Trophoblast cell (in vitro differentiated cells and primary cell): ENCODE data around the gene TMEM132C.

Experiments
- DNase-seq, 2 donors: peaks; one replicate each; pipeline ENCODE4 v3.0.0-alpha.2; 2016
- H2AFZ ChIP-seq: 2 replicates; pipeline ENCODE4 v1.6.1; 2013; ENCODE audit warnings: low read length, moderate library complexity, mild to moderate bottlenecking; ENCODE audit not compliant: insufficient read depth, poor library complexity
- H2AK5ac ChIP-seq: 2 replicates; pipeline ENCODE4 v1.6.1; 2013; ENCODE audit warnings: mild to moderate bottlenecking, low read length
- H2BK120ac ChIP-seq: 2 replicates; pipeline ENCODE4 v1.6.1; 2013; ENCODE audit warnings: low read length, mild to moderate bottlenecking, moderate library complexity; ENCODE audit not compliant: insufficient read depth, poor library complexity
- H2BK12ac ChIP-seq: 2 replicates; pipeline ENCODE4 v1.6.1; 2013; ENCODE audit warnings: mild to moderate bottlenecking, low read length, moderate library complexity
- H2BK5ac ChIP-seq: 2 replicates; pipeline ENCODE4 v1.6.1; 2013; ENCODE audit warnings: low read length, low read depth, moderate library complexity, mild to moderate bottlenecking; ENCODE audit not compliant: poor library complexity
- H3K14ac ChIP-seq: 2 replicates; pipeline ENCODE4 v1.6.1; 2013; ENCODE audit warnings: mild to moderate bottlenecking, low read length
- H3K18ac ChIP-seq: 2 replicates; pipeline ENCODE4 v1.6.1; 2013; ENCODE audit warnings: mild to moderate bottlenecking, low read length
- H3K23ac ChIP-seq: 2 replicates; pipeline ENCODE4 v1.6.1; 2013; ENCODE audit warnings: low read length
- H3K27ac ChIP-seq: 2 replicates; pipeline ENCODE4 v1.5.1; 2013; ENCODE audit warnings: low read depth, mild to moderate bottlenecking, inconsistent platforms, low read length, moderate library complexity
- H3K27me3 ChIP-seq: 2 replicates; pipeline ENCODE4 v1.6.1; 2013; ENCODE audit warnings: inconsistent platforms, mild to moderate bottlenecking, low read length, moderate library complexity; ENCODE audit not compliant: insufficient read depth
- H3K36me3 ChIP-seq, 2 experiments: 1 replicate in 1 of 2; 2 replicates in 1 of 2; pipeline ENCODE4 v1.6.1; 2013; ENCODE audit warnings: low read length in 2 of 2, mild to moderate bottlenecking in 2 of 2, moderate library complexity in 1 of 2; ENCODE audit not compliant: insufficient read depth in 2 of 2, control insufficient read depth in 1 of 2
- H3K4ac ChIP-seq: 2 replicates; pipeline ENCODE4 v1.6.1; 2013; ENCODE audit warnings: low read depth, mild to moderate bottlenecking, low read length, moderate library complexity
- H3K4me1 ChIP-seq, 2 experiments: 1 replicate in 1 of 2; 2 replicates in 1 of 2; pipeline ENCODE4 v1.6.1; 2013; ENCODE audit warnings: low read length in 2 of 2, mild to moderate bottlenecking in 2 of 2, moderate library complexity in 1 of 2; ENCODE audit not compliant: insufficient read depth in 2 of 2, control insufficient read depth in 1 of 2
- H3K4me2 ChIP-seq: 2 replicates; pipeline ENCODE4 v1.6.1; 2013; ENCODE audit warnings: inconsistent platforms, mild to moderate bottlenecking, low read length, moderate library complexity
- H3K4me3 ChIP-seq: 2 replicates; pipeline ENCODE4 v1.5.1; 2013; ENCODE audit warnings: mild to moderate bottlenecking, low read depth, low read length, inconsistent platforms
- H3K79me1 ChIP-seq: one replicate; pipeline ENCODE4 v1.6.1; 2013; ENCODE audit warnings: low read length
- H3K79me2 ChIP-seq: 2 replicates; pipeline ENCODE4 v1.6.1; 2013; ENCODE audit warnings: low read length, mild to moderate bottlenecking; ENCODE audit not compliant: control insufficient read depth, insufficient read depth, poor library complexity
- H3K9ac ChIP-seq: 2 replicates; pipeline ENCODE4 v1.6.1; 2013; ENCODE audit warnings: mild to moderate bottlenecking, low read length
- H3K9me3 ChIP-seq: 2 replicates; pipeline ENCODE4 v1.6.1; 2013; ENCODE audit warnings: low read depth, mild to moderate bottlenecking, control low read depth, inconsistent platforms, low read length; ENCODE audit not compliant: insufficient read depth
- H4K12ac ChIP-seq: 2 replicates; pipeline ENCODE4 v1.6.1; 2013; ENCODE audit warnings: low read depth, mild to moderate bottlenecking, low read length, moderate library complexity
- H4K8ac ChIP-seq: 2 replicates; pipeline ENCODE4 v1.6.1; 2013; ENCODE audit warnings: low read depth, mild to moderate bottlenecking, low read length, moderate library complexity
- H4K91ac ChIP-seq: one replicate; pipeline ENCODE4 v1.6.1; 2013; ENCODE audit warnings: low read depth, mild to moderate bottlenecking, low read length, moderate library complexity
- WGBS: extraction: QIAGEN DNeasy Blood & Tissue Kit; methylation state at CpG from one replicate; pipeline ENCODE4 v1.1.7; 2013; ENCODE audit warnings: missing lambda C conversion rate; ENCODE audit not compliant: insufficient read length, insufficient coverage; ENCODE audit errors: extremely low coverage; 5-methylcytosine and 5-hydroxymethylcytosine counted together

Gene TMEM132C

DNA sequence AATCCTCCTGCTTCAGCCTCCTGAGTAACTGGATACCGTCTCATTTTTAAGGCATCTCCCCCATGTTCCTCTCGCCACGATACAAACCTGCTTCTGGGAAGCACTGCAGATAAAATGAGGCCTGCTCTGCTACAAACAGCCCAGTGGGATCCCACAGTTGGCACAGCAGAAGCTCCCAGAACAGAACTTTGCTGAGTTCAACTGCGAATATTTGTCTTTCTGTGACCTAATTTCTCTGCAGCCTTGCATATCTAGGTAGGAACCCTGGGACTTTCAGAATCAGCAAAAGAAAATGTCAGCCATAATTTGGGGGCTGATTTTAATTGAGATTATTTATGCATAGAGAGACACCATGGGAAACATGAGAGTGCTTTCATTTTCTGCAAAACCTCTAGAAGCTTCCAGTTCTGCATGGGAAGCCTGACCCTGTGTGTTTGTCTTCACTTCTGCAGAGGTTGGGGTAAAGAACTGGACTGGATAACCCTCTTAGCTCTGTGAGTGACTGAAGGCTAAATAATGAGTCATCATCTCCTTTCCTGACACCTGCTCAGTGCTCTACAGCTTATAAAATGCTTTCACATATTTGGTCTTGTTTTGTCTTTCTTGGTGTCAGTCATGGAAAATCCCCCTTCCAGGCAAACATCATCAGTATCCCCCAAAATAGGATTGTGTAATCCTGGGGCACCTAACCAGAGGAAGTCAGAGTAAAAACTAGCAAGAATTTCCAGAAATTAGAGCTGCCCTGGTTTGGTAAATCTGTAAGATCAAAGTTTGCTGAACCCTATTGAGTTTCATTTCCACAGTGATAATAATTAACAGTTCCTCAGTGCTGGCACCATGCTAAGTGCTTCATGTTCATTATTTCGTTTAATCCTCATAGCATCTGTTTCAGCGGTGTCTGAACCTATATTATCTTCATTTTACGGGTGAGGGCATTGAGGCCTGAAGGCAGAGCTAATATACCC, 371.0 kb downstream of the TMEM132C start:
- no peak overlapping the region for H2BK12ac ChIP-seq
- no peaks in the 10 kb centered on the region for H3K4me1 ChIP-seq
- no peak for DNase-seq
- H2BK120ac ChIP-seq = no peak overlapping the region
- no peaks in the 10 kb centered on the region for H3K79me2 ChIP-seq
- H4K8ac ChIP-seq = no peak overlapping the region
- H4K12ac ChIP-seq = no peak overlapping the region
- H3K79me1 ChIP-seq = no peaks in the 10 kb centered on the region
- H3K4me2 ChIP-seq = no peak overlapping the region
- no peak overlapping the region for H4K91ac ChIP-seq
- H3K36me3 ChIP-seq = no peaks in the 10 kb centered on the region
- no peak overlapping the region for H3K4ac ChIP-seq
- no peak overlapping the region for H3K27ac ChIP-seq
- no CpG with 5 or more reads among the region's 7 CpGs for WGBS
- no peaks in the 10 kb centered on the region for H3K27me3 ChIP-seq
- no peak overlapping the region for H2BK5ac ChIP-seq
- H2AK5ac ChIP-seq = no peak overlapping the region
- H3K14ac ChIP-seq = no peak overlapping the region
- H3K9me3 ChIP-seq = peaks cover 5% of the 10 kb centered on the region
- no peak overlapping the region for H3K18ac ChIP-seq
- H2AFZ ChIP-seq = no peak overlapping the region
- no peak overlapping the region for H3K4me3 ChIP-seq
- no peak overlapping the region for H3K9ac ChIP-seq
- no peak overlapping the region for H3K23ac ChIP-seq

DNA sequence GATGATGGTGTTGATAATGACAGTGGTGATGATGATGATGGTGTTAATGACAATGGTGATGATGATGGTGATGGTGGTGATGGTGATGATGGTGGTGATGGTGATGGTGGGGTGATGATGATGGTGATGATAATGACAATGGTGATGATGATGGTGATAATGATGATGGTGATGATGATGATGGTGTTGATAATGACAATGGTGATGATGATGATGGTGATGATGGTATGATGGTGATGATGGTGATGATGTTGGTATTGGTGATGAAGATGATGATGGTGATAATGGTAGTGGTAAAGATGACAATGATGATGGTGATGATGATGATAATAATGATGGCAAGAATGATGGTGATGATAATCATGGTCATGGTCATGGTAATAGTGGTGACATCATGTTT, 372.1 kb downstream of the TMEM132C start:
- Histone ChIP-seq H2AFZ (no peak overlapping the region), H3K18ac (no peak overlapping the region), H2BK12ac (no peak overlapping the region), H4K8ac (no peak overlapping the region), H3K4ac (no peak overlapping the region), H3K27ac (no peak overlapping the region), H3K27me3 (no peaks in the 10 kb centered on the region), H3K9ac (no peak overlapping the region), H3K79me1 (no peaks in the 10 kb centered on the region), H3K79me2 (no peaks in the 10 kb centered on the region), H3K4me1 (no peaks in the 10 kb centered on the region), H3K4me3 (no peak overlapping the region), H4K12ac (no peak overlapping the region), H3K36me3 (no peaks in the 10 kb centered on the region), H2BK5ac (no peak overlapping the region), H3K4me2 (no peak overlapping the region), H3K9me3 (peaks cover 3% of the 10 kb centered on the region), H2AK5ac (no peak overlapping the region), H3K23ac (no peak overlapping the region), H2BK120ac (no peak overlapping the region), H4K91ac (no peak overlapping the region), H3K14ac (no peak overlapping the region)
- no peak for DNase-seq

DNA sequence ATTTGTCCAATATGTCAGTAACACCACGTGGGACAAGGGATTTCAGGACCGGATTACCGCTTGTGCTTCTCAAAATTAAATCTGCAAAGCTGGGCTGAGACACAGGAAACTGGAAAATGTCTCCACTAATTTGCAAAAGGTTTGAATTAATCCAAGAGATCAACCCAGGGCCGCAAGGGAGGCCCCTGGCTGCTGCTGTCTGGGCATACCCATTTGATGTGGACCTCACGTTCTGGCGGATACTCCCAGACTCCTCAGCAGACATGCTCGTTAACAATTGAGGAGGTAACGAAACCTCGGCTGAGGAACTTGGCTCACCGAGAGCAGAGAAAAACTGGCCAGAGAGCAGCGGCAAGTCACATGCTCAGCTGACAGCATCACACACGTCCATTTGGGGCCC, 376.2 kb downstream of the TMEM132C start:
- H3K18ac ChIP-seq = no peak overlapping the region
- no peak overlapping the region for H2AFZ ChIP-seq

DNA sequence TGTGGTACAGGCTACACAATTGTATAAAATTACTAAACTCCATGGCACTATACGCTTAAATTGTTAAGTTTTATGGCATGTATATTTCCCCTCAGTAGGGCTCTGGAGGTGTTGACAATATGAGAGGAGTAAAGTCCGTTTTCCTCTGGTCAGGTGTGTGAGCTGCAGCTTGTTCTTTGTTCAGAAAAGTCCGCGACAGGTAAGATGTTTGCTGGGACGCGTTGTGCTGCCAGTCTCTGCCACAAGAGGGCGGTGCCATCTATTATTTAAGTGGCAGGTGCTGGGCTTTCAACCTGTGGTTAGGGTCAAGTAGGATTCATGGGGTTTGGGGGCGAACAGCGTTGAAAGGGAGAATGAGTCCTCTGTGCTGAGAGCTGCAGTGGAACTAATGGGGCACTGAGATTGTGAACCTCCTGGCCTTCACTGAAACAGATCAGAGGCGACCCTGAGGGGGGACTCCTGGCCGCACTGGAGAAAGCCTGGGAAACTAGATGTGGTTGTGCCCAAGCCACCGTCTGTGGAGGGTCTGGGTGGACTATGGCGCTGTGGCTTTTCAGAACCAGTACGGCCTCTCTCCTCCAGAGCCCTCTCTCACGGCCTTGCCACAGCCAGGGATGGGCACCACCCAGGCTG, 377.8 kb downstream of the TMEM132C start:
- no peak for DNase-seq
- no peaks in the 10 kb centered on the region for H3K79me1 ChIP-seq
- no peak overlapping the region for H2BK12ac ChIP-seq
- H2BK5ac ChIP-seq = no peak overlapping the region
- no peak overlapping the region for H3K4me2 ChIP-seq
- no peaks in the 10 kb centered on the region for H3K36me3 ChIP-seq
- no peak overlapping the region for H3K4me3 ChIP-seq
- no peak overlapping the region for H4K91ac ChIP-seq
- no peaks in the 10 kb centered on the region for H3K4me1 ChIP-seq
- H3K4ac ChIP-seq = no peak overlapping the region
- no peak overlapping the region for H2AK5ac ChIP-seq
- H4K8ac ChIP-seq = no peak overlapping the region
- H2BK120ac ChIP-seq = no peak overlapping the region
- no peak overlapping the region for H4K12ac ChIP-seq
- H3K79me2 ChIP-seq = no peaks in the 10 kb centered on the region
- no peaks in the 10 kb centered on the region for H3K27me3 ChIP-seq
- H3K23ac ChIP-seq = no peak overlapping the region
- no peak overlapping the region for H3K14ac ChIP-seq
- H3K9me3 ChIP-seq = peaks cover 9% of the 10 kb centered on the region
- H3K9ac ChIP-seq = no peak overlapping the region
- H3K18ac ChIP-seq = no peak overlapping the region
- no peak overlapping the region for H3K27ac ChIP-seq
- no CpG with 5 or more reads among the region's 15 CpGs for WGBS
- no peak overlapping the region for H2AFZ ChIP-seq

More for the DNA sequence above, 376.2 kb downstream of the TMEM132C start:
- H2AK5ac ChIP-seq = no peak overlapping the region
- H3K27ac ChIP-seq = no peak overlapping the region
- WGBS = no CpG with 5 or more reads among the region's 12 CpGs
- no peaks in the 10 kb centered on the region for H3K4me1 ChIP-seq
- no peaks in the 10 kb centered on the region for H3K27me3 ChIP-seq
- no peak overlapping the region for H3K4ac ChIP-seq
- no peak for DNase-seq
- H4K91ac ChIP-seq = no peak overlapping the region
- no peak overlapping the region for H3K4me2 ChIP-seq
- H3K9ac ChIP-seq = no peak overlapping the region
- no peaks in the 10 kb centered on the region for H3K79me2 ChIP-seq
- no peak overlapping the region for H2BK12ac ChIP-seq
- no peak overlapping the region for H4K8ac ChIP-seq
- no peak overlapping the region for H2BK5ac ChIP-seq
- no peak overlapping the region for H4K12ac ChIP-seq
- H3K79me1 ChIP-seq = no peaks in the 10 kb centered on the region
- no peak overlapping the region for H3K23ac ChIP-seq
- H3K9me3 ChIP-seq = peaks cover 3% of the 10 kb centered on the region
- H3K4me3 ChIP-seq = no peak overlapping the region
- no peak overlapping the region for H2BK120ac ChIP-seq
- no peak overlapping the region for H3K14ac ChIP-seq
- H3K36me3 ChIP-seq = no peaks in the 10 kb centered on the region
